ENCODE data around the gene DLGAP5.

DLGAP5 gene

GRCh38 chr14:55191203-55192053 is at the start of gene DLGAP5:
TSS of gene DLGAP5 (minus strand) at chr14:55191585. CDS start at chr14:55189179, 2,406 bp downstream.
- FAIRE-seq: peak; percentile 97

- FAIRE-seq: no peak
Observed at GRCh38 chr14:55240526-55241178, 49.3 kb upstream of the DLGAP5 start.

DNA sequence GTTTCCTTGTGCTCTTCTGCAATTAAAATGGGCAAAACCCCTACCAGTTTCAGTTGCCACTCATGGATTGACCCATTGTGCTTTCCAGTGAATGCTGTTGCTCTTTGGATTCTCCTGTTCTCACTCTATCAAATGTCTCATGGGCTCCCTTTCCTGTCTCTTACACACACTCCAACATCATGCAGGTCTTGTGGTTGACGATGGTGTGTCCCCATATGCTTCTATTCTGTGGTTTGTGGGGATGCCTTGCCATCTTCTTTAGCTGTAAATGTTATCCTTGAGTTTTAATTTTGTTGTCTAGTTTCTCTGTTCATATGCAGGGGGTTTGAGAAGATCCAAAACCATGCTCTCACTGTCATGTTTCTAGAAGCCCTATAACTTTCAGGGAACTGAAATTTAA is 47.9 kb upstream of the DLGAP5 start:
- FAIRE-seq: no peak

- no peak for FAIRE-seq
Observed at GRCh38 chr14:55238019-55238680, 46.8 kb upstream of the DLGAP5 start.

DNA sequence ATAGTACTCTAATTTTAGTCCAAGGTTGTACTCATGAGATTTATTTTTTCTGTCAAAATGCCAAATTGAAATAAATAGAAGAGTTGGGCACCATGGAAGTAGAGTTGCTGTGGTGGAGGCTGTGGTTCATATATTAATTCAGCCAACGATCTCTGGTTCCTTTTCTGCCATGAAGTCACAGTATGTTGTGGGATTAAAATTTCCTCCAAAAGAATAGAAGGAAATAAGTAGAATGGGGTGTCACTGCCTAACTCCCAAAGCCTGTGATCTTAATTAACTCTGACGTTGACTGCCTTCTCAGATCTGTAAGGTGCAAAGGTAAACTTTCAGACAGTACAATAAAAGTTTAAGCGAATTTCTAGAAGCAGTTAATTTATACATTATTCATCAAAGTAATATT is 42.2 kb upstream of the DLGAP5 start:
- FAIRE-seq: no peak

DNA sequence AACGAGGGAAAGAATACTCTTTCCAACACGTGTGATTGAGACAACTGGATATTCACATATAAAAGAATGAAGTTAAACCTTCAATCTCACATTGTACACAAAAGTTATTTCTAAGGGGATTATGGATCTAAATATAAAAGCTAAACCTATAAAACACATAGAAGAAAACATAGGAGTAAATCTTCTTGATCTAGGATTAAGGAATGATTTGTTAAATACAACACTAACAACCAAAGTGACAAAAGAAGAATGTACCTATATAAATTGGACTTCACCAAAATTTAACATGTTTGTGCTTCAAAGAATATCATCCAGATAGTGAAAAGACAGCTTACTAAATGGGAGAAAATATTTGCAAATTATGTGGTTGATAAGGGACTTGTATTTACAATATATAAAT is 36.9 kb upstream of the DLGAP5 start:
- FAIRE-seq: no peak

GRCh38 chr14:55223364-55223763 is 32.0 kb upstream of the DLGAP5 start:
- FAIRE-seq: no peak

- no peak for FAIRE-seq
Observed at GRCh38 chr14:55221968-55222367, 30.6 kb upstream of the DLGAP5 start.

- no peak for FAIRE-seq
Observed at GRCh38 chr14:55221186-55221585, 29.8 kb upstream of the DLGAP5 start.

DNA sequence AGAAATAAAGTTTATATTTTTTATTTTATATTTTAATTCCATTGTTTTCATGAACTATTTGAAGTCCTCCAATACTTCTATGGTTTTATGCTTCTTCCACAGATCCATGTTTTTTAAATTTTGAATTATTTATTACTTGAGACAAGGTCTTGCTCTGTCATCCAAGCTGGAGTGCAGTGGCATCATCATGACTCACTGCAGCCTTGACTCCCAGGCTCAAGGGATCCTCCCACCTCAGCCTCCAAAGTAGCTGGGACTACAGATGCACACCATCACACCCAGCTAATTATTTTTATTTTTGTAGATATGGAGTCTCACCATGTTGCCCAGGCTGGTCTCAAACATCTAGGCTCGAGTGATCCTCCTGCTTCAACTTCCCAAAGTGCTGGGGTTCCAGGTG is 28.8 kb upstream of the DLGAP5 start:
- no peak for FAIRE-seq

GRCh38 chr14:55212634-55213033 is 21.2 kb upstream of the DLGAP5 start:
- FAIRE-seq: no peak

DNA sequence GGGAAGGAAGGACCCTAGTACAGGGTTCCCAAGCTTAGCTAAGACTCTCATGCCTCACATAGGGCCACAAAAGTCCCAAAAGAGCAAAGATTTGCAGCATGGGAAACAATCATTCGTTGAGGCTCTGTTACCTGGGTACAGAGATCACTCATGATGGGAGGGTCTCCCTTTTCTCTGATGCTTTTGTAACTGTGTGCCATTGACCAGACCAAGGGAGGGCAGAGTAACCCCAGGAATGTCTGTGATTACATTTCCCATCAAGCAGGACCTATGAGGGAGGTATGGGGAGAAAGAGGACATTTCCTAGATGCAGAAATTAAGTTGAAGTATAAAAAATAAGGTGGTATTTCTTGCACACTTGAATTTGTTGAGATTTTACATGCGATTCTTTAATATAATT is 16.4 kb upstream of the DLGAP5 start:
- FAIRE-seq: no peak

DNA sequence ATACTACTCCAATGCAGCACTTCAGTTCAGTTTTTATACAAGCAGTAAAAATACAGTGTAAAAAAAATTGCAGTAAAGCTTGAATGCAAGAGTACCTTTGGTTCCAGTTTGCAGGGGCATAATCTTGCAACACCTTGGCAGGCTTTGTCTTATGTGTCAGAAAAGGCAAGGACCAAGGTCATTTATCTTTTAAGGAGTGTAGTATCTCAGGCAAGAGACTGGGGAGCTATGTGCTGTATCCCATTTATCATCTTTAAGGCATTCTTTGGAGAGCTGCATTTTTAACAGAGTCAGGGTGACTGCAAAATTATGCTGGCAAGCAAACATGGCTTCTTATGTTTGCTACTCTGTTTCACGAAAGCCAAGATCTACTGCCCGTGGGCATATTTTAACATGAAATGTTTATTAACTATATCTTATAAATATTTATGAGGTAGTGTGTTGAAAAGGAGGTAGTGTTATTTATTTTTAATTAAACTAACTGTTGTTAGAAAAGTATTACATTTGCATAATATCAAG is 14.8 kb upstream of the DLGAP5 start:
- FAIRE-seq: no peak

DNA sequence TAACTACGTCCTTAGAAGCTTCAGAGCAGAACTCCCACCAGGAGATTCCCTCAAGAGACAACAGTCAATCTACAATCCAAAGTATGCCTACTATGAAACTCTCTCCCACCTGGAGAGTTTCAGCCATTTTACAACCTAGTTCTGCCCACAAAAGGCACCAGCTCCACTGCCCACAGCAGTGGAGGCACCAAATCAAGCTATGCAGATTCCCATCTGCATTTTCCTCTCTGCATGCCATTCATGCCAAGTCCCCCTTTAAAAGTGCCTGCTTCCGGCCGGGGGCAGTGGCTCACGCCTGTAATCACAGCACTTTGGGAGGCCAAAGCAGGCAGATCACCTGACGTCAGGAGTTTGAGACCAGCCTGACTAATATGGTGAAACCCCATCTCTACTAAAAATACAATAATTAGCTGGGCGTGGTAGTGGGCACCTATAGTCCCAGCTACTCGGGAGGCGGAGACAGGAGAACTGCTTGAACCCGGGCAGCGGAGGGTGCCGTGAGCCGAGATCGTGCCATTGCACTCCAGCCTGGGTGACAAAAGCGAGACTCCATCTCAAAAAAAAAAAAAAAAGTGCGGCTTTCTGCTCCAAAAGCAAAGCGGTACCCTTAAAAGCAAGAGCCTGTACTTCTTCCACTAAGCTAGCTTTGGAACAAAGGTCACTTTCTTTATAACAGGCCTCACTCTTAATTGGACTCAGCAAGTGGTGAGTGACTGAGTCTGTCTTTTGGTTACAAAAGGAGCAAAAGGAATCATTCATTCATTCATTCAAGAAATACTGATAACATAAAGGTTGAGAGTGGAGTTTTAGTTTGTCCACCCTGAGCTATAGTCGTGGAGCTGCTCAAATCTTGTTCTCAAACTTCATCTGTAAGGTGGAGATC is 10.1 kb upstream of the DLGAP5 start:
- FAIRE-seq: no peak

- no peak for FAIRE-seq
Observed at GRCh38 chr14:55200651-55201050, 9.3 kb upstream of the DLGAP5 start.

DNA sequence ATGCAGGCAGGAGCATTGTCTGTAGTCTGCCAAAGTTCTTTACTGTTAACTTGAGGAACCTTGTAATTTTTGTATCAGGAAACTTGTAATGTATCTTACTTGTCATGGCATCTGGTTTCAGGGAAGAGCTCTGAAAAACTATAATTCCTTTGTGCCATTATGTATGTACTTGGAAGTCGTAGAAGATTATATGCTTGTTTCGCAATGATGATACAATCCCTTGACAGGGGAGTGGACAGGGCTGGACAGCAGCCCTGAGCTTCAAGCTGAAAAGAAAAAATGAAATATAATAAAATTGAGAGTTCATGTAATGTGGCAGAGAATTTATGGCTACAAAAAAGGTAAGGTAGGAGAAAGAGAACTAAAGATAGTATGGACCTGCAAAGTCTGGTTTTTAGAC is 7.4 kb upstream of the DLGAP5 start:
- FAIRE-seq: no peak

DNA sequence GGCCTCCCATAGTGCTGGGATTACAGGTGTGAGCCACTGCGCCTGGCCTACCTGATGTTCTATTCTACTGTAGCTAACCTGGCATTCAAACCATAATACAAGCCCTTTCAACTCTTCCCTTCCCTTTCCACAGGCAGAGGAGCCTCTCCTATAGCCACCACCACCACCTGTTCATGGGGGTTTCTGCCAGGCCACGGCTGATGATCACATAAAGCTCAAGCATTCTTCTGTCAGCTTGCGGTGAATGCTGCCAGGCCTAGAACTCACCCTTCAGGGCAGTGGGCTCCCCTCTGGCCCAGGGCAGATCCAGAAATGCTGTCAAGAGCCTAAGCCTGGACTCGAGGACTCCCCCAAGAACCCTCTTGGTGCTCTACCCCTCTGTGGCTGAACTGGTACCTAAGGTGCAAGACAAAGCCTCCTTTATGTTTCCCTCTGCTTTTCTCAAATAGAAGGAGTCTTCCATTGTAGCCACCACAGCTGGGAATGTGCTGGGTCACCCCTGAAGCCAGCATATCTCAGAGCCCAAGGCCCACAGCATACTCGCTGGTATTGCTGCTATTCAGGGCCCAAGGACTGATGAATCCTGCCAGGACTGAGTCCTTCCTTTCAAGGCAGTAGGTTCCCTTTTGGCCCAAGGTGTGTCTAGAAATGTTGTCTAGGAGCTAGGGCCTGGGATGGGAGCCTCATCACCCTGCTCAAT is 3.4 kb upstream of the DLGAP5 start:
- no peak for FAIRE-seq

DNA sequence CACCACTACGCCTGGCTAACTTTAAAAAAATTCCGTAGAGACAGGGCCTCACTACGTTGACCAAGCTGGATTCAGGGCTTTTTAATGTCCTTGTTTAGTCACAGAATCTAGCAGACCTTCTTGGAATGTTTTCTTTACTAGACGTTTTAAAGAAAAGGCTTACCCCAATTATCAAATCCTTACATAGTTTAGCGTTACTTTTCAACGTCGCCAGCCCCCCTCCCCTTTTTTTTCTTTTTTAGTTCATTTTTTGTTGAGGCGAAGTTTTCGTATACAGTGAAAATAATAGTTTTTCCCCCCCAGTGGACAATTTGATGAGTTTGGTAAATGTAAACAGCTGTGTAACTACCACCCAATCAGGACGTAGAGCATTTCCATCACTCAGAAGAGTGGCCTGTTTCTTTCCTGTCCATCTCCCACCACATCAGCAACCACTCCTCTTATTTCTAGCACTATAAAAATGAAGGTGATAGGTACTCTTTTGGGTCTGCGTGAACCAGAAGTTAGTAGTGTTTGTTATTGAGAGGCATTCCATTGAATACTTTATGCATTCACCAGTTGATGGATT is 753 bp upstream of the DLGAP5 start:
- no peak for FAIRE-seq

DNA sequence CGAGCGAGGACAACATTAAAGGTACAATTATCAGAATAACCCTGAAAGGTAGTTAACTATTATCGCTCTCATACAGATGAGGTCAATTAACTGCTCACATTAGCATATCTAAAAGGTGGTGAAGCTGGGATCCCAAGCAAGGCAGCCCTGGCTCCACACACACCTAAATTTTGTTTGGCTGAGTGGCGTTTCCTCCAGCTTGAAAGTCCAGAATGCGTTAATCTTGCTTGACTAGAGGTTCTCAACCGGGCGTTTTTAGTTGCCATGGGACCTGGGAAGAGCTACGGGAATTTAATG is 531 bp downstream of the DLGAP5 start:
- no peak for FAIRE-seq

DNA sequence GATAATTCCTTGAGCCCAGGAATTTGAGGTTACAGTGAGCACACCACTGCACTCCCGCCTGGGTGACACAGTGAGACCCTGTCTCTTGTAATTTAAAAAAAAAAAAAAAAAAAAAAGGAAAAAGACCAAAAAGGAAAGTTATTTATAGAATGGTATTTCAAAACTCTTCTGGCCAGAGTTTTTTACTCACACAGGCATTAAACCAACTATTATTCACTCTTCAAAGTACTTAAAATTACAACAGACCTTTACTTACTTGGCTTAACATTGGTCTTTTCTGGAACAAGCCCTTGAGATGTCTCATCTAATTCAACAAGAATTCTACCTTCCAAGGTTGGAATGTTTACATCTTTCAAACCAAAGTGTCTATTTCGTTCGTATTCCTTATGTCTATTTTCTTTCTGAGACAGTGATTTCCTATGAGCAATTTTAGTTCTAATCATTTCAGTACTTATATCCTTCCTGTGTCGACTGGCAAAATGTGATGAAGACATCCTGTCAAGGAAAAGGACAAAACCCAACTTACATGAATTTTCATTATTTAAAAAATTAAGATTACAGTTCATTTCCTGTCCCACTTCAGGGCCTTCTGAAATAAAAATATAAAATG is 2.6 kb downstream of the DLGAP5 start:
- no peak for FAIRE-seq

DNA sequence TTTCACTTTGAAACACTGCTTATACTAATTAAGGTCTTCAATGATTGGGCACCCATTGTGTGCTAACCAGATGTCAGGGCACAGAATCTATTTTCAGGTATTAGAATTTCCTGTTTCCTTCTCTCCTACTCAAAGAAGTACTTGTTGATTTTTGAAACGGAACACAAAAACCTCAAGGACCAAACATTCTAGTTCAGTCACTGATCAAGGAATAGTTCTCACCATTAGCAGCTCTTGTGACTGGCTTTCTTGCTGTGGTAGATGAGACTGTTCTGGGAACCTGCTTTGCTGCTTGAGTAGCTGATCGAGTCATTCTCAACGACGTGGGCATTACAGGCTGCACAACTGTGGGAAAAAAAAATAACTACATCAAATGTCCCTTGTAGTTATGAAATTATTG is 11.0 kb downstream of the DLGAP5 start:
- no peak for FAIRE-seq
